Measurements from ENCODE around the gene L2HGDH.
A peak's percentile ranks its signal among the peaks of the same experiment; 100 is the strongest.
"Not testable (repeated sequence)": the region's sequence is repeated elsewhere in the genome, so short reads cannot be mapped to it uniquely, and the experiment has no call there.

The L2HGDH gene

GRCh38 chr14:50331596-50331995, 19.6 kb upstream of the L2HGDH start:
- TF ChIP-seq ZFX (IDR thresholded peaks at IDR 0.05) (no peak), CTCF (conservative IDR thresholded peaks at IDR 0.05) (no peak)
- no peak overlapping the region for H3K27ac ChIP-seq

GRCh38 chr14:50321009-50321660, 9.1 kb upstream of the L2HGDH start:
- H3K27ac ChIP-seq = no peak overlapping the region
- TF ChIP-seq CTCF (conservative IDR thresholded peaks at IDR 0.05) = peak; percentile 96
- no peak for TF ChIP-seq ZFX (IDR thresholded peaks at IDR 0.05)

DNA sequence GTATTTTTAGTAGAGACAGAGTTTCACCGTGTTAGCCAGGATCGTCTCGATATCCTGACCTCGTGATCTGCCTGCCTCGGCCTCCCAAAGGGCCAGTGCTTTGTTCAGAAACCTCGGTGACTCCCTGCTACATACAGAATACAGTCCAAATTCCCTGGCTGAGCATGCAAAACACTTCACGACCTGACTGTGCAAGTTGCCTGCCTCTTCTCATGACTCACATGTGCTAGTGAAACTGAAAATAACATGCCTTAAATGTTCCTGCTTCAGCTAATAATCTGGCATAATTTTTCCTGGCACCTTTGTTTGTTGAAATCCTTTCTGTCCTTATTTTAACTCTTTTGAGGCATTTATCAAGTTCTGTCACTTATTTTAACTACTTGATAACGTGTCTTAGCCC, 8.3 kb upstream of the L2HGDH start:
- H3K27ac ChIP-seq = no peak overlapping the region
- no peak for TF ChIP-seq ZFX (IDR thresholded peaks at IDR 0.05)
- no peak for TF ChIP-seq CTCF (conservative IDR thresholded peaks at IDR 0.05)

DNA sequence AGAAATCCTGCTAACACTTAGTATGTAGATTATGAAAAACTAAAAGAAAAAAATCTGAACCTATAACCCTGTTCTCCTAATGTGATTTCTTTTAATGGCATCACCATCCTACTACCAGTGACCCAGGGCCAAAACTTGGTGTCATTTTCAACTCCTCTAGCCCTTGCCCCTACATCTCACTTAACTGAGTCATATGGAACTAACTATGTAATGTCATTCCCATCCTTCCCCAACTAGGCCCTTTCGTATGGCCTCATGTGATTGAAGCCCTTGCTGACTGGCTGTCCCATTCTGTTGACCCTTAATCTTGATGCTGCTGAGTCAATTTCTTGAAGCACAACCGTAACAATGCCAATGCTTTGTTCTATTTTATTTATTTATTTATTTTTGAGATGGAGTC, 7.7 kb upstream of the L2HGDH start:
- H3K27ac ChIP-seq = no peak overlapping the region
- no peak for TF ChIP-seq ZFX (IDR thresholded peaks at IDR 0.05)
- TF ChIP-seq CTCF (conservative IDR thresholded peaks at IDR 0.05) = no peak

GRCh38 chr14:50319293-50319692, 7.3 kb upstream of the L2HGDH start:
- TF ChIP-seq CTCF (conservative IDR thresholded peaks at IDR 0.05) (no peak), ZFX (IDR thresholded peaks at IDR 0.05) (no peak)
- no peak overlapping the region for H3K27ac ChIP-seq

DNA sequence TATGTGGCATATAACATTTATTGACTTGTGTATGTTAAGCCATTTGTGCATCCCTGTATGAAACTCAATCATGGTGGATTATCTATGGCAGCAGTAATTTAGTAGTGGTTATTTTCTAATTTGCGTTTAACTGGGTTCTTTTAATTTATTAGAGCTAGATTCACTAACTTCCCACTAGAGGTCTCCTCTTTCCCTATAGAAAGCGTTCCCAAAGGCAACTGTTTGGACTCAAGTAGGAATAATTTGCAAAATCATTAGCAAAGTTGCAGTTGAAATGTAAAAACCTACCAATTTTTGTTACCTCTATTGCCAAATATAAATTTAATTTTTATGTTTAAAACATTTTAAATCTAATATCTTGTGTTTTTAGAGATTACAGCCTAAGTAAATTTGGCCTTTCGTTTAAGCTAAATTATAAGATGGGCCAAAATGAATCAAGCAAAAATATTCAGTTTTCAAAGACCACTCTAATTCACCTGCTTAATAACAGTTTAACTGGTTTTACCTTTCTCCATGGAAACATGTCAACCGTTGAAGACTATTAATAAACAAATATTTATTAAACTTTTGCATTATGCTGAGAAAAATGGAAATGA, 6.1 kb upstream of the L2HGDH start:
- no peak overlapping the region for H3K27ac ChIP-seq
- no peak for TF ChIP-seq ZFX (IDR thresholded peaks at IDR 0.05)
- TF ChIP-seq CTCF (conservative IDR thresholded peaks at IDR 0.05) = peak; percentile 88

DNA sequence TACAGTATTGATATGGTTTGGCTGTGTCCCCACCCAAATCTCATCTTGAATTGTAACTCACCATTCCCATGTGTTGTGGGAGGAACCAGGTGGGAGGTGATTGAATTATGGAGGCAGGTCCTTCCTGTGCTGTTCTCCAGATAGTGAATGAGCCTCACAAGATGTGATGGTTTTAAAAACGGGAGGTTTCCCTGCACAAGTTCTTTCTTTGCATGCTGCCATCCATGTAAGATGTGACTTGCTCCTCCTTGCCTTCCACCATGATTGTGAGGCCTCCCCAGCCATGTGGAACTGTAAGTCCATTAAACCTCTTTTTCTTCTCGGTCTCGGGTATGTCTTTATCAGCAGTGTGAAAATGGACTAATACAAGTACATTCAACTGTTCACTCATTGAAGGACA, 2.1 kb upstream of the L2HGDH start:
- H3K27ac ChIP-seq = not testable (repeated sequence)

DNA sequence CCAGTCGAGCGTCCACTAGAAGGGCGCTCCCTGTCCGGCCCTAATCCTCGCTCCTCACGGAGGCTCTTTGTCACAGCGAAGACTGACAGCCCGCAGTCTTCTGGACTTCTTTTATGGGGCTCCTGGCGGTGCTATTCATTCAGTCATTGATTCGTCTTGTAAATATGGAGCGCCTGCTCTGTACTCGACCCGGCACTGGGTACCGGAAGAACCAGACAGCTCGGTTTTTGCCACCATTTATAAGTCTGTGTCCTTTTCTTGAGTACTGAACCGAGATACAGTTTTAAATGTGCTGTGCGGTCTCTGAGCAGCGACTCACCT, 665 bp upstream of the L2HGDH start:
- H3K27ac ChIP-seq = peak overlapping the region; percentile 92
- TF ChIP-seq CTCF (conservative IDR thresholded peaks at IDR 0.05) (no peak), ZFX (IDR thresholded peaks at IDR 0.05) (peak; percentile 4)
